ENCODE results near the gene DLGAP4.

DNA sequence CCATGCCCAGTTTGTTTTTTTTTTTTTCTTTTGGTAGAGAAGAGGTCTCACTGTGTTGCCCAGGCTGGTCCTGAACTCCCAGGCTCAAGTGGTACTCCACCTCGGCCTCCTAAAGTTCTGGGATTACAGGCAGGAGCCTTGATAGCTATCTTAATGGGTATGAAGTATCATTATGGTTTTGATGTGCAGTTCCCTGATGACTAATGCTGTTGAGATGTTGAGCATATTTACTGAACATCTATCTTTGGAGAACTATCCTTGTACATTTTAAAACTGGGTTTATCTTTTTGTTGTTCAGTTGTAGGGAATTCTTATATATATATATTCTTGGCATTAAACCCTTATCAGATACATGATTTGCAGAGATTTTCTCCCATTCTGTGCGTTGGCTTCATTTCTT, 213.8 kb downstream of the DLGAP4 start:
- TF ChIP-seq POLR2A (IDR thresholded peaks at IDR 0.05; ENCODE audit: low read depth, low read length): no peak
- TF ChIP-seq TAF1 (IDR thresholded peaks at IDR 0.05; ENCODE audit: borderline replicate concordance, low read depth, low read length): no peak
- no peak for TF ChIP-seq POLR2AphosphoS5 (IDR thresholded peaks at IDR 0.05; ENCODE audit: low read depth, low read length)
